Hematopoietic multipotent progenitor cell treated with erythropoietin and hydrocortisone succinate and interleukin-3 and kit ligand, for 8 days (in vitro differentiated cells): ENCODE results near the gene GNGT1.
A peak's percentile ranks its signal among the peaks of the same experiment; 100 is the strongest.

ENCODE experiments used
- DNase-seq: peaks from one replicate; pipeline ENCODE4 v3.0.0-alpha.2; 2015

The GNGT1 gene

DNA sequence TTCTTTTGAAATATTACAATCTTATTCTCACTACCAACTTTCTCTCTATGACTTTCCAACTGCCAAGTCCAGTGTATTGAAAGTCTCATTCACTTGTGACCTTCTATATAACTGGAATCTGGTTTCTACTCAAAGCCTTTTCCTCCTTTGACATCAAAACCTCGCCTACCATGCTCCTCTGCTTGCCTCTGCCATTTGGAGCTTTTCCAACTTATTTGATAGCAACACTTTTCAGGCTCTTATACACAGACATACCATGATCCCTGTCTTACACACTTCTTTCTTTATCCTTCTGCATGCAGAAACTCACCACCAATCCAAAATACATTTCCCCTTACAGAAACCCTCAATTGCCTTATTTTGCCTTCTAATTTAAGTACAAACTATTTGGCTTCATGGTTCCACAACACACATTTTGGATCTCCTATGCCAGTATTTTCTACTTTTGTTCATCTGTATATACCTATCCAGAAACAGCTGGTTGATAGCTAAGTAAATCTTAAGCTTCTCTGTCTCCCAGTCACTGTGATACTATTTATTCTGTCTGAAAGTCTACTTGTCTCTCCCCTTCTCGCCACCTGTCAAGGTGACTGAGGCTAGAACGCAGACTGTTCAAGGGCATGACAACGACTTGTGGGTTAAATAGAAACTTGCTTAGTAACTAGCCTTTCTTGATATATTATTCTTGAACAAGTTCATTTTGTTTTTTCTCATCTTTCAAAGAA is 37.6 kb downstream of the GNGT1 start:
- no peak for DNase-seq

DNA sequence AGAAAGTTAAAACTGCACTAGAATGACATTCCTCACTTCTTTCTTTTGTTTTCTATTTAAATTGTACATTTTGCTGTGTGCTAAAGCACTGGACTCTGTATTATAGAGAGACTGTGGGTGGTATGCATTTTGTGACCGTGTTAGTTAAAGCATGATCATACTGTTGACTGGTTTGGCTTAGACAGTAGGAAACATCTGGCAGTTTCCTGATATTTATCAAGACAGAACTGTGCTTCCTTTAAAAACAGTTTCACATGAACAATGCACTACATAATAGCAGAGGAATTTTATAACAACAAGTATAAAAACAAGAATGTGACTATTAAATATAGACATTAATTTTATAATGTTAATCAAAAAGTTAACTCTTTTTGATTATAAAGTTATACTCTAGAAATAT is 38.3 kb downstream of the GNGT1 start:
- no peak for DNase-seq

DNA sequence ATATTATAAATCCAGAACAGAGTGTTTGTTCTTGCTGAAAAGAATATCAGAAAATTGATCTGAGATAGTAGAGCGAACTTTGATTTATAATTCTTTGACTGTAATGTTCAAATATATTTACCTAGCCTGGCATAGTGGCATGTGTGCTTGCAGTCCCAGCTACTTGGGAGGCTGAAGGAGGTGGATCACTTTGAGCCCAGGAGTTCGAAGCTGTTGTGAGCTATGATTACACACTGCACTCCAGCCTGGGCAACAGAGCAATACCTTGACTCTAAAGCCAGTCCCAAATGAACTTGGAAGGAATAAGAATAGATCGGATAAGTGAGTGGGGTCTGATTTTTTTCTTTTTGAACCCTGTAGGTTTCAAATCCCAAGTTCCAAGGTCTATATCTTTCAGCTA is 38.7 kb downstream of the GNGT1 start:
- no peak for DNase-seq

GRCh38 chr7:93945756-93946535 is 39.6 kb downstream of the GNGT1 start:
- DNase-seq = peak; percentile 49

DNA sequence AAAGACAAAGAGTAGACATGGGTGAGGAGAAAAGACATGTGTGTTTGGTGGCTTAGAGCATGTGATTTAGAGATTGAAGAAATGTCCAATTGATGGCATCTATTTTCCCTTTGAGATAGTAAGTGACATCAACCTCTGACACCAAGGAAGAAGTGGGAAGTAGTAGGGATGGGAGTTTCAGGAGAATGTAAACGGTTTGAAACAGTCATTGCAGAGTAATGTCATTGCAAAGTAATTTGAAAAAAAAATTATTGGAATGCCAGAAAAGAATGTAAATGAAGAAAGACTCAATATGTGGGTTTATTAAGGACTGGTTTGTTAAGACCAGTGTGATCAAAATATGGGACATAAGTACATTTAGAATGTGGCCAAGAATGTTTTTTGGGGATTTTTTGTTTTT is 41.7 kb downstream of the GNGT1 start:
- DNase-seq = no peak

- no peak for DNase-seq
These were observed 42.5 kb downstream of the GNGT1 start for GRCh38 chr7:93948873-93949272.

DNA sequence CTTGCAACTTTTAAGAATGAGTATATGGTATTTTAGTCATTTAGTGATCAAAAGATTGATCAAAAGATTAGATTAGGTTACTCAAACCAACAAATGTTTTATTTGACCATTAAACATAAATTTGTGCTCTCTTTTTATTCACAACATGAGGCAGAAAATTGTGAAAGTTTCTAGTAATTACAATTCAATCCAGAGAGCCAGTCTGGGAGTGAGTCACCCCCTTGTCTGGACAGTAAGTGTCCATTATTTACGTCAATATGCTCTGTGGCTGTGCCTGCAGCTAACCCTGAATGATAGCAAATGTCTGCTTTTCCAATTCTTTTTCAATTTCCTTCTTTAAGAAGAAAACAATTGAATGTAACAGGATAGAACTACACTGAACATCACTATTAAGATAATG is 43.1 kb downstream of the GNGT1 start:
- no peak for DNase-seq

DNA sequence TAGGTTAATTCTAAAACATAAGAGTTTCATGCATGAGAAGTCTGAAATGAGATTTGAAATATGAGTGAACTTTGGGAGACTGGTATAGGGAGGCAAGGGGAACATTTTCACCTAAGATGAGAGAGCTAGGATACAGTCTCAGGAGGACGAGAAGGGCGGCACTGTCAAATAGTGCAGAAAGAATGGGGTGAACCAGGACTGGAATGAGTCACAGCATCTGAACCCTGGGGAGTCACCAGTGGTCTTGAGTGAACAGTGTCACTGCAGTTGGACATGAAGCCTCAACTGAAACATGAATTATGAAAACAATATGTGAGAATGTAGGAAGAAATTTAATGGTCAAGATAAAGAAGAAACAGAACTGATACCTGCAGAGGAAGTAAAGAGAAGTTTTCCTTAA is 48.9 kb downstream of the GNGT1 start:
- DNase-seq = no peak

DNA sequence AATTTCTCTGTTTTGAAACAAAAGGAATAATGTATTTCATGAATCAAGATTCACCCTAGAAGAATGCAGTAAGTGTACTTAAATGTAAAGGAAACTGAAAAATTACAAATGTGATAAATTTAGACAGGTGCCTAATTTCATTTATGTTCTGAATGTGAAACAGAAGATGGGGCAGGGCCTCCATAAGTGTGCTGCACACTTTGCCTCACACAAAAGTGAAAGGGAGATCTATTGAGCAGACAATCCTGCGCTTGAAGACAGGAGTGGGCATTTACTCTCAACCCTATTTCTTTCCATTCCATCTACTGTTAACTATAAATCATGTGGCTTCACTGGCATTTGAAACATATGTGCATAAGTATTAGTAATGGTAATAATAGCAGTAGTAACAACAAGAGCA is 51.4 kb downstream of the GNGT1 start:
- no peak for DNase-seq

GRCh38 chr7:93958216-93958615 is 51.8 kb downstream of the GNGT1 start:
- no peak for DNase-seq

DNA sequence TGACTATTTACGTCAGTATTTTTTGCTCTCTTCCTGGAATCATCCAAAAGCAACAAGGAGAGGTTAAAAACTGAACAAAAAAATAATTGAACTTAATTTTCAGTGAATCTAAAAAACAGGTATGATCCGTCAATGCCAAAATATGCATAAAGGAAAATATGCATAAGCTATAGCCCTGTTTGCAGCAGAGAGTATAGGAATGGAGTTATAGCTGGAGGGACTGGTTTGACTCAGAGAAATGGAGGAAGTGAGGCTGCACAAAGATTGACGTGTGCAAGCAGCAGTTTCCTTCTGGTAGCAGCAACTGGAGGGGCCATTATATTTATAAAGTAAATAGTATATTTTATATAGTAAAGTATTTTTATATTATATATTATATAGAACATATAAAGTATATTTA is 52.3 kb downstream of the GNGT1 start:
- no peak for DNase-seq
